A673 (cell line): ENCODE measurements around the gene MYH15.

Experiments
- CTCF ChIP-seq: fragments of 300-800, 200-600 bp; sonication (generic); conservative IDR thresholded peaks from 2 replicates; pipeline ENCODE4 v1.5.1; 2017; ENCODE audit warnings: low read depth, mild to moderate bottlenecking, antibody characterized with exemption, low read length, moderate library complexity, mixed read lengths
- EZH2 ChIP-seq: fragments of 200-600 bp; sonication (generic); IDR thresholded peaks from 2 replicates; pipeline ENCODE4 v1.6.1; 2017; ENCODE audit warnings: borderline replicate concordance, low read depth, mild to moderate bottlenecking, mixed read lengths, antibody characterized with exemption, low read length; ENCODE audit not compliant: poor library complexity, severe bottlenecking

- no peak for TF ChIP-seq CTCF
- no peak for TF ChIP-seq EZH2
These were observed 108.6 kb downstream of the MYH15 start for GRCh38 chr3:108401836-108402235.
